Daoy (cell line): ENCODE data around the gene GARNL3. TPM values are rescaled to one million over a fixed set of nuclear protein-coding genes. Genes with fewer than 3 reads are reported as not detected.
A peak's percentile ranks its signal among the peaks of the same experiment; 100 is the strongest.

ENCODE experiments used
- DNase-seq: peaks from one replicate; pipeline ENCODE4 v3.0.0-alpha.2; 2015; ENCODE audit warnings: low read depth
- total RNA-seq: library from RNA; depleted of rRNA; stranded (reverse); fragments of >200 nt; shearing (Covaris generic); gene quantifications from 2 replicates; pipeline ENCODE4 v1.2.3, GENCODE V29; 2014

GARNL3 gene
- total RNA-seq, 1 experiment from 2014 or later = 3.5 TPM

GRCh38 chr9:127349483-127350113 lies 85.0 kb downstream of the GARNL3 start:
- no peak for DNase-seq

- no peak for DNase-seq
These were observed 86.9 kb downstream of the GARNL3 start for GRCh38 chr9:127351182-127352166.

- no peak for DNase-seq
These were observed 89.3 kb downstream of the GARNL3 start for GRCh38 chr9:127353882-127354281.

GRCh38 chr9:127356906-127357305 lies 92.3 kb downstream of the GARNL3 start:
- no peak for DNase-seq

- no peak for DNase-seq
These were observed 93.5 kb downstream of the GARNL3 start for GRCh38 chr9:127358023-127358535.

- DNase-seq = no peak
These were observed 94.2 kb downstream of the GARNL3 start for GRCh38 chr9:127358770-127359169.

- DNase-seq = peak; percentile 53
These were observed 95.7 kb downstream of the GARNL3 start for GRCh38 chr9:127360250-127360649.

GRCh38 chr9:127360829-127361228 lies 96.3 kb downstream of the GARNL3 start:
- DNase-seq = peak; percentile 68

- peak; percentile 22 for DNase-seq
These were observed 97.0 kb downstream of the GARNL3 start for GRCh38 chr9:127361561-127361960.

GRCh38 chr9:127362829-127363228 lies 98.3 kb downstream of the GARNL3 start:
- DNase-seq = no peak

GRCh38 chr9:127365461-127365860 lies 100.9 kb downstream of the GARNL3 start:
- no peak for DNase-seq

- DNase-seq = no peak
These were observed 102.0 kb downstream of the GARNL3 start for GRCh38 chr9:127366594-127366993.

- no peak for DNase-seq
These were observed 104.4 kb downstream of the GARNL3 start for GRCh38 chr9:127368852-127369402.

- DNase-seq = no peak
These were observed 104.9 kb downstream of the GARNL3 start for GRCh38 chr9:127369428-127369827.

- DNase-seq = no peak
These were observed 105.6 kb downstream of the GARNL3 start for GRCh38 chr9:127370147-127370579.

- DNase-seq = no peak
These were observed 106.4 kb downstream of the GARNL3 start for GRCh38 chr9:127370672-127371648.

- DNase-seq = no peak
These were observed 115.9 kb downstream of the GARNL3 start for GRCh38 chr9:127380479-127380878.

- DNase-seq = no peak
These were observed 118.0 kb downstream of the GARNL3 start for GRCh38 chr9:127382541-127382940.

- DNase-seq = no peak
These were observed 119.6 kb downstream of the GARNL3 start for GRCh38 chr9:127384016-127384730.

GRCh38 chr9:127384901-127385300 lies 120.3 kb downstream of the GARNL3 start:
- no peak for DNase-seq
